ENCODE data around the gene MED15.

Gene MED15

DNA sequence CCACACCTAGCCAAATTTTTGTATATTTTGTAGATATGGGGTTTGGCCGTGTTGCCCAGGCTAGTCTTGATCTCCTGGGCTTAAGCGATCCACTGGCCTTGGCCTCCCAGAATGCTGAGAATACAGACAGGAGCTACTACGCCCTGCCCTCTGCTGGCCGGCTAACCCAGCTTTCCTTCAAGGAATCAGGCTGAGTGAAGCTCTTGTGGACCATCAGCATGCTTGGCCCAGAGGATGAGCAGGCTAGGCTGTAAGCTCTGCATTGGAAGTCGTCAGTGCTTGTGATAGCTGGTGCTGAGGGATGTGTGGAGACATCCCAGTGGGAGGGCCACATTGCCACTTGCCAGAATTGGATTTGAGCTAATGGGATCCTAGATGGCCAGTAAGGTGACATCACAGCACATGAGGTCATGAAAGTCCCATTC is 60.6 kb downstream of the MED15 start:
- DNase-seq (ENCODE audit: low read depth) = no peak
- TF ChIP-seq, protein P1, sequence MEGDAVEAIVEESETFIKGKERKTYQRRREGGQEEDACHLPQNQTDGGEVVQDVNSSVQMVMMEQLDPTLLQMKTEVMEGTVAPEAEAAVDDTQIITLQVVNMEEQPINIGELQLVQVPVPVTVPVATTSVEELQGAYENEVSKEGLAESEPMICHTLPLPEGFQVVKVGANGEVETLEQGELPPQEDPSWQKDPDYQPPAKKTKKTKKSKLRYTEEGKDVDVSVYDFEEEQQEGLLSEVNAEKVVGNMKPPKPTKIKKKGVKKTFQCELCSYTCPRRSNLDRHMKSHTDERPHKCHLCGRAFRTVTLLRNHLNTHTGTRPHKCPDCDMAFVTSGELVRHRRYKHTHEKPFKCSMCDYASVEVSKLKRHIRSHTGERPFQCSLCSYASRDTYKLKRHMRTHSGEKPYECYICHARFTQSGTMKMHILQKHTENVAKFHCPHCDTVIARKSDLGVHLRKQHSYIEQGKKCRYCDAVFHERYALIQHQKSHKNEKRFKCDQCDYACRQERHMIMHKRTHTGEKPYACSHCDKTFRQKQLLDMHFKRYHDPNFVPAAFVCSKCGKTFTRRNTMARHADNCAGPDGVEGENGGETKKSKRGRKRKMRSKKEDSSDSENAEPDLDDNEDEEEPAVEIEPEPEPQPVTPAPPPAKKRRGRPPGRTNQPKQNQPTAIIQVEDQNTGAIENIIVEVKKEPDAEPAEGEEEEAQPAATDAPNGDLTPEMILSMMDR (IDR thresholded peaks at IDR 0.05; ENCODE audit: control insufficient read depth, insufficient read depth, low read depth, low read length, missing control alignments) = peak; percentile 70
- no peak overlapping the region for H3K4me3 ChIP-seq (ENCODE audit: control insufficient read depth, low read depth, low read length)

DNA sequence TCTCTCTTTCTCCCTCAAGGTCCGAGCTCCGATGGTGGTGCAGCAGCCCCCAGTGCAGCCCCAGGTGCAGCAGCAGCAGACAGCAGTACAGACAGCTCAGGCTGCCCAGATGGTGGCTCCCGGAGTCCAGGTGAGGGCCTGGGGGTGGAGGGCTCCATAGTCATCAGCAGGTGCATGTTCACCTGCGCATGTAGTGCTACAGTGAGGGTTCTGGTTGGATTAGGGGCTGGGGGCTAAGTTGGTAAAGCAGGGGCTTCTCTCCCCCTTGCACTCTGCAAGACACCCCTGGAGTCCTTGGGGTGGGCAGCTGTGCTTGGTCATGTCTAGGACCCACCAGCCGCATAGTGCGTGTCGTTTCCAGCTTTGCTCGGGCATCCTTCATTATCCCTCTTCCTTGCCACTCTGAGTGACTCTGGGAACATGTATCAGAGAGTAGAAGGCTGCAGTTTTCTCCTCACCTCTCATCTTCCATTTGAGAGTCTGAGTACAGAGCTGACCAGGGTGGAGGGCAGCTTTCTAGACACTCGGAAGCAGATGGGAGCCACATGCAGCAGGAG is 61.2 kb downstream of the MED15 start:
- no peak for DNase-seq (ENCODE audit: low read depth)
- TF ChIP-seq, protein P1 (IDR thresholded peaks at IDR 0.05; ENCODE audit: control insufficient read depth, insufficient read depth, low read depth, low read length, missing control alignments) = no peak
- no peak overlapping the region for H3K4me3 ChIP-seq (ENCODE audit: control insufficient read depth, low read depth, low read length)

DNA sequence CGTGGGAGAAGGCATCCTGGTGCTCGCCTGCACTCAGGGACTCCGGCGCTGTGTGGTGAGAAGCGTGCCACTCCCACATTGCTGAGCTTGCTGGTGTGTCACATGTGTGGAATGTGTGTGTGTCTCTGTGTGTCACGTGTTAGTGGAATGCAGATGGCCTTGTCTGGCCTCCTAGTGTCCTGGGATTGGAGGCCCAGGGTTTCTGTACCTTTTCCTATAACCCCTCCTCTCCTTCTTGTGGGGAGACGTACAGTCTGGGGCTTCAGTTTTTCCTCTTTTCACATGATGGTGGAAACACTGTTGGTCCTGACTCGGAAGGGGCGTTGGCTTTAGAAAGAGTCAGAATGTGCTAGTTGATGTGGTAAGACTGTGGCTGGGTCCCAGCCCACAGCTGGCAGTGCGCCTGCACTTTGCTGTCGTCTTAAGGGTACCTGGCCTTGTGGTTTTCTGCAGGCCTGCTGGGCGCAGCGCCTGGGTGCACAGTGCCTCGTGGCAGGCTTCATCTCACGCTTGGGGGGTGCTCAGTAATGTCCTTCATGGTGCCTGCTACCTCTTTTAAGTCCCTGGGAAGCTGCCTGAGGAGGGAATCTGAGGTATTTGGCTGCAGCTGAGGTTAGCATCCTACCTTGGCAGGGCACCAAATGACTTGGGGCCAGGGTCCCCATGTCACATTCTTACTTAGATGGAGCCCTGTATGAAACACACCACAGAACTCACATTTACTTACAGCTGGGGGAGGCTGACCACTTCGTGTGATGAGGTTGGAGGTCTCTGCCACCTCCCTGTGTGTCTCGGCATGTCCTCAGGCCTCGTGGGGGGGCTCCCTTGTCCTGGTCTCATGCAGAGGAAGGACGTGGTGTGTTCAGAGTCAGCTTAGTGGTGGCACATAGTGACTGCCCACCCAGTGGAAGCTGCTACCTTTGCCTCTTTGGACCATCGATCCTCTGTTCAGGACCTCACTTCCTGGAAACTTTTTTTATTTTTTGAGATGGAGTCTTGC is 61.9 kb downstream of the MED15 start:
- TF ChIP-seq, protein P1 (IDR thresholded peaks at IDR 0.05; ENCODE audit: control insufficient read depth, insufficient read depth, low read depth, low read length, missing control alignments) = no peak
- H3K4me3 ChIP-seq (ENCODE audit: control insufficient read depth, low read depth, low read length) = no peak overlapping the region
- DNase-seq (ENCODE audit: low read depth) = peak; percentile 94

DNA sequence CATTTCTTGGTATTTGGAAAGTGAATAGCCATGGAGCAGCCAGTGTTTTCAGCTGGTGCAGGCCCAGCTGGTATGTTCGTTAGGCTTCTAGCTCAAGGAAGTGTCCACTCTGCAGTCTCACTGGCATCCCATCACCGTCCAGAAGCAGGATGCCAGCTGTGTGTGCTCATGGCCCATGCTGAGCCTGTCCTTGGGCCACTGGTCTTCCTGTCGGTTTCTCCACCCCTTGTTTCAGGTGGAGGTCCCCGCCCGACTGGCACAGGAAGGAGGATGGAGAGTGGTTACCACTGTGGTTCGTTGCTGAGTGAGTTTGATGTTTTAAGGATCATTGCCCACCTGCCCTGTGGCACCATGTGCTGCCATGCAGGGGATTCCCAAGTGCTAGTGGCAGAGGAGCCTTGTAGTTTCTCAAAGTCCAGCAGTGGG is 63.7 kb downstream of the MED15 start:
- DNase-seq (ENCODE audit: low read depth) = no peak
- H3K4me3 ChIP-seq (ENCODE audit: control insufficient read depth, low read depth, low read length) = no peak overlapping the region
- TF ChIP-seq, protein P1 (IDR thresholded peaks at IDR 0.05; ENCODE audit: control insufficient read depth, insufficient read depth, low read depth, low read length, missing control alignments) = no peak

DNA sequence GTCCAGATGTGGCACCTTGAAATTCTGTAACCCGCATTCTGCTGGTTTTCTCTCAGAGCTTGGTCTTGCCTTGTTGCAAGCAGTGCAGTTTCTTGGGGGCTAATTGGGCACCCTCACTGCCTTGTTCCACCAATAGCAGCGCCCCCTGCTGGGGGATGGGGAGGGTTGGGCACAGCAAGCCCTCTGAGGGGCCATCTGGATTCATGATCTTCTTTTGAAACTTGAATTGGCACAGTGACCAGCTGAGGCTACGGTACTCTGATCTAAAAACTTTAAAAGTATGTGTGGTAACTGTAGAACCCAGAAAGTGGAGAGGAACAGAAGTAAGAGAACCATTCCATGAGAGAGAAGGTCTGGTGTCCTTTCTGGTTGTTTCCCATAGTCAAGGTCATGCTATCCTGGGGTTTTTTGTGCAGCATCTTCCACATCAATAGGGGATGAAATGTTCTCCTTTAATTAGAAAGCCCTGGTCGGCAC is 64.2 kb downstream of the MED15 start:
- H3K4me3 ChIP-seq (ENCODE audit: control insufficient read depth, low read depth, low read length) = no peak overlapping the region
- TF ChIP-seq, protein P1 (IDR thresholded peaks at IDR 0.05; ENCODE audit: control insufficient read depth, insufficient read depth, low read depth, low read length, missing control alignments) = peak; percentile 72
- DNase-seq (ENCODE audit: low read depth) = no peak

DNA sequence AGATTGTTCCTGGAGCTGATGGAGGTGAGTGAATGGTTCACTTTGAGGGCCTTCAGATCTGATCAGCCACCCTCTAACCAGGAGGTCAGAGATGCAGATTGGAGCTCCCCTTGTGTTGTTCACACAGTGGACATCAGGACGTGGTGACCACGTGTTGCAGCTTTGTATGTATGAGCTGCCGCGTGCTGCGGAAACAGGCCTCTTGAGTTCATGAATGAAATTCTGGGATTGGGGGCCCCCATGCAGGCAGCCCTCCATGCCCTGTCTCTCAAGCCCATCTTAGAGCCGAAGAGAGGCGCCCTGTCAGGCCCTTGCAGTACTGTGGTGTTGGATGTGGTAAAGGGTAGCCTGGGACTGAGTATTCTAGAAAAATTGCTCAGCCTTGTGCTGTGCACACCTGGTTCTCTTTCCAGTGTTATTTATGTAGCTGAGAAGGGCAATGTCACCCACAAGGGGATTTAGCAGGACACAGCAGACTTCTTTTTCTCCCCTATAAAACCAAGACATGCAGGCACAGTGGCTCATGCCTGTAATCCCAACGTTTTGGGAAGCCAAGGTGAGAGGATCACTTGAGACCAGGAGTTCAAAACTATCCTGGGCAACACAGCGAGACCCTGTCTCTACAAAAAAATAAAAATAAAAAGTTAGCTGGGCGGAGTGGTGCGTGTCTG is 64.9 kb downstream of the MED15 start:
- TF ChIP-seq, protein P1 (IDR thresholded peaks at IDR 0.05; ENCODE audit: control insufficient read depth, insufficient read depth, low read depth, low read length, missing control alignments) = no peak
- H3K4me3 ChIP-seq (ENCODE audit: control insufficient read depth, low read depth, low read length) = no peak overlapping the region
- no peak for DNase-seq (ENCODE audit: low read depth)
